Caco-2 (cell line): ENCODE measurements around the gene LMAN2L. TPM values are rescaled to one million over a fixed set of nuclear protein-coding genes. Genes with fewer than 3 reads are reported as not detected.
A peak's percentile ranks its signal among the peaks of the same experiment; 100 is the strongest.

Source experiments
- BruUV-seq: library from RNA; stranded (reverse); fragments of 400-500 nt; replicated peaks from 2 replicates; lab custom pipeline; 2021; lab: Mats Ljungman, UMichigan
- CTCF ChIA-PET: fragments of 300-600 bp; sonication (Branson Sonifier 250); formaldehyde crosslinking; loops from one replicate; lab custom pipeline; 2022; ENCODE audit warnings: antibody characterized with exemption; lab: Charles Lee
- POLR2A ChIA-PET: fragments of 300-600 bp; sonication (Branson Sonifier 250); formaldehyde crosslinking; loops from one replicate; lab custom pipeline; 2022; ENCODE audit warnings: antibody characterized with exemption; lab: Charles Lee
- DNase-seq, 2 experiments: peaks; one replicate each; pipeline versions ENCODE4 v3.0.0 to v3.0.0-alpha.2; 2020 to 2022
- H3K27me3 ChIP-seq: replicated peaks from 2 replicates; pipeline ENCODE4 v1.6.0; 2011; ENCODE audit warnings: low read length; ENCODE audit not compliant: control insufficient read depth, insufficient read depth
- H3K36me3 ChIP-seq: 2 replicates; pipeline ENCODE4 v1.5.1; 2011; ENCODE audit warnings: low read length; ENCODE audit not compliant: control insufficient read depth, insufficient read depth
- H3K4me1 ChIP-seq: fragments of 250-450 bp; sonication (Bioruptor Pico); 2 replicates; pipeline ENCODE4 v1.5.1; 2020; ENCODE audit warnings: mild to moderate bottlenecking
- H3K4me3 ChIP-seq: 2 replicates; pipeline ENCODE4 v1.5.1; 2011; ENCODE audit warnings: low read depth, mild to moderate bottlenecking, control low read depth, low read length
- H3K9me3 ChIP-seq: fragments of 250-450 bp; sonication (Bioruptor Pico); 2 replicates; pipeline ENCODE4 v1.5.1; 2020; ENCODE audit warnings: mild to moderate bottlenecking, moderate library complexity
- H3K27ac Mint-ChIP-seq: one replicate; pipeline ENCODE4 v1.8.0; 2022; ENCODE audit warnings: mixed read lengths; ENCODE audit not compliant: unreplicated experiment
- H3K27me3 Mint-ChIP-seq: one replicate; pipeline ENCODE4 v1.8.0; 2022; ENCODE audit warnings: mixed read lengths; ENCODE audit not compliant: insufficient read depth, unreplicated experiment
- H3K36me3 Mint-ChIP-seq: one replicate; pipeline ENCODE4 v1.8.0; 2022; ENCODE audit warnings: mild to moderate bottlenecking, mixed read lengths; ENCODE audit not compliant: insufficient read depth, unreplicated experiment
- H3K4me1 Mint-ChIP-seq: one replicate; pipeline ENCODE4 v1.8.0; 2022; ENCODE audit warnings: low read depth, mixed read lengths; ENCODE audit not compliant: unreplicated experiment
- H3K4me3 Mint-ChIP-seq: one replicate; pipeline ENCODE4 v1.8.0; 2022; ENCODE audit warnings: mild to moderate bottlenecking, moderate library complexity, mixed read lengths; ENCODE audit not compliant: unreplicated experiment
- H3K9me3 Mint-ChIP-seq: one replicate; pipeline ENCODE4 v1.8.0; 2022; ENCODE audit warnings: mixed read lengths; ENCODE audit not compliant: unreplicated experiment
- intact Hi-C: fragments of 100-400 bp; cut with micrococcal nuclease; formaldehyde crosslinking; loops from one replicate; pipeline ENCODE4 v1.10.0; 2022; ENCODE audit not compliant: unreplicated experiment
- total RNA-seq: library from RNA; stranded (reverse); gene quantifications from 2 replicates; pipeline ENCODE4 v1.2.3, GENCODE V29; 2022
- TF ChIP-seq, protein P1 (sequence below), 2 experiments: fragments of 200-600 bp in 1 of 2; IDR thresholded peaks; 1 replicate in 1 of 2; 2 replicates in 1 of 2; pipeline versions ENCODE4 v1.5.1 to v1.8.0; 2011 to 2022; ENCODE audit warnings: antibody characterized with exemption in 1 of 2, control low read depth in 1 of 2, inconsistent platforms in 1 of 2, low read depth in 1 of 2, low read length in 1 of 2, mild to moderate bottlenecking in 1 of 2, moderate library complexity in 1 of 2; ENCODE audit not compliant: insufficient read depth in 1 of 2, severe bottlenecking in 1 of 2, unreplicated experiment in 1 of 2

The LMAN2L gene
- total RNA-seq, 1 experiment from 2014 or later, result 27.4 TPM

DNA sequence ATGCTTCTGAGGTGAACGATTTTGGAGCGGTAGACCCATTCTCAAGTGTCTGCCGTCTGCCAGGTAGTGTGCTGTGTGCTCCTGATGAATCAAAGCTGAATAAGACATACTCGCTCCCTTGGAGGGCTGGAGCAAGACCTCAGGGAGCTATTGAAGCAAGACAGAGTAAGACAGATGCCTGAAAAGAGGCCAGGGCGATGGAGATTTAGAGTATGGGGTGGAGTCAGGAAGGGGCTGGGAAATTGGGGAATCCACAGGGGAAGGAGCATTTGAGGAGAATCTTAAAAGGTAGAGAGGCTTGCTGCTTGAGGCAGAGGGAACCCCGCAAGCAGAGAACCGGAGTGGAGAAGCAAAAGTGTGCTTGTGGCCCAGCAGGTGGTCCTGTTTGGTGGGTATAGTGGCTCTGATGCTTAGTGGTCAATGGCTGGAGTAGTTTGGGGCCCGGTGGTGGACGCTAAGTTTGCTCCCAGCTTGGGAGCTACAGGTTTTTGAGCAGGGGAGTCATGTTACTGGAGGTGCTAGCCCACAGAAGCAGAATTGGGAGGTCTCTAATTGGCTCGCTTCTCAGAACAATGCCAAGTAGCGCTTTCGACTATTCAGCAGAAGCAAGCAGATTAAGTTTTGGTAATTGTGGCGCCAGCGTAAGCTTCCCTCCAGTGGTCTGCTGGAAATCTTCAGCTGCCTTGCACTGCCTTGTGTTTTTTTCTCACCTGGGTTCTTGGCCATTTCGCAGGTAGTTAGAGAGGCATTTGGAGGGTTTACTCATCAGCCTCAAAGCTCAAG is 22.9 kb upstream of the LMAN2L start:
- no peaks in the 10 kb centered on the region for H3K9me3 ChIP-seq
- H3K4me3 ChIP-seq, result peak overlapping the region; percentile 91
- intact Hi-C loops, result loop anchor here (1.0 to 5.0 kb wide), 2 partner anchors 10 to 40 kb away; no protein-coding TSS in a partner anchor
- H3K27me3 Mint-ChIP-seq, result no peaks in the 10 kb centered on the region
- BruUV-seq, result no TSS peak
- H3K27me3 ChIP-seq, result no peaks in the 10 kb centered on the region
- H3K4me3 Mint-ChIP-seq, result peak overlapping the region; percentile 76
- ChIA-PET POLR2A (interaction anchor here (0.6 to 0.8 kb wide), 2 partner anchors 55 to 901 kb away, joined by 3 read pairs; partner anchors contain the start of gene ACTR1B), CTCF (interaction anchor here (0.6 to 2.0 kb wide), 11 partner anchors 9 to 158 kb away, joined by 3 to 8 read pairs (median 4); partner anchors contain the start of genes ANKRD39 and CNNM3)
- H3K36me3 ChIP-seq, result peaks cover 1% of the 10 kb centered on the region; the same call in 1 of the 2 replicates
- H3K27ac Mint-ChIP-seq, result peak overlapping the region; percentile 58
- peaks cover 49% of the 10 kb centered on the region for H3K4me1 ChIP-seq
- no peak for DNase-seq
- TF ChIP-seq, protein P1, sequence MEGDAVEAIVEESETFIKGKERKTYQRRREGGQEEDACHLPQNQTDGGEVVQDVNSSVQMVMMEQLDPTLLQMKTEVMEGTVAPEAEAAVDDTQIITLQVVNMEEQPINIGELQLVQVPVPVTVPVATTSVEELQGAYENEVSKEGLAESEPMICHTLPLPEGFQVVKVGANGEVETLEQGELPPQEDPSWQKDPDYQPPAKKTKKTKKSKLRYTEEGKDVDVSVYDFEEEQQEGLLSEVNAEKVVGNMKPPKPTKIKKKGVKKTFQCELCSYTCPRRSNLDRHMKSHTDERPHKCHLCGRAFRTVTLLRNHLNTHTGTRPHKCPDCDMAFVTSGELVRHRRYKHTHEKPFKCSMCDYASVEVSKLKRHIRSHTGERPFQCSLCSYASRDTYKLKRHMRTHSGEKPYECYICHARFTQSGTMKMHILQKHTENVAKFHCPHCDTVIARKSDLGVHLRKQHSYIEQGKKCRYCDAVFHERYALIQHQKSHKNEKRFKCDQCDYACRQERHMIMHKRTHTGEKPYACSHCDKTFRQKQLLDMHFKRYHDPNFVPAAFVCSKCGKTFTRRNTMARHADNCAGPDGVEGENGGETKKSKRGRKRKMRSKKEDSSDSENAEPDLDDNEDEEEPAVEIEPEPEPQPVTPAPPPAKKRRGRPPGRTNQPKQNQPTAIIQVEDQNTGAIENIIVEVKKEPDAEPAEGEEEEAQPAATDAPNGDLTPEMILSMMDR (IDR thresholded peaks at IDR 0.05; ENCODE audit: insufficient read depth in 1 of 2, low read depth in 1 of 2, low read length in 1 of 2, severe bottlenecking in 1 of 2, unreplicated experiment in 1 of 2), result no peak
- peaks cover 46% of the 10 kb centered on the region for H3K4me1 Mint-ChIP-seq
- peaks cover 22% of the 10 kb centered on the region for H3K36me3 Mint-ChIP-seq
- H3K9me3 Mint-ChIP-seq, result no peaks in the 10 kb centered on the region

DNA sequence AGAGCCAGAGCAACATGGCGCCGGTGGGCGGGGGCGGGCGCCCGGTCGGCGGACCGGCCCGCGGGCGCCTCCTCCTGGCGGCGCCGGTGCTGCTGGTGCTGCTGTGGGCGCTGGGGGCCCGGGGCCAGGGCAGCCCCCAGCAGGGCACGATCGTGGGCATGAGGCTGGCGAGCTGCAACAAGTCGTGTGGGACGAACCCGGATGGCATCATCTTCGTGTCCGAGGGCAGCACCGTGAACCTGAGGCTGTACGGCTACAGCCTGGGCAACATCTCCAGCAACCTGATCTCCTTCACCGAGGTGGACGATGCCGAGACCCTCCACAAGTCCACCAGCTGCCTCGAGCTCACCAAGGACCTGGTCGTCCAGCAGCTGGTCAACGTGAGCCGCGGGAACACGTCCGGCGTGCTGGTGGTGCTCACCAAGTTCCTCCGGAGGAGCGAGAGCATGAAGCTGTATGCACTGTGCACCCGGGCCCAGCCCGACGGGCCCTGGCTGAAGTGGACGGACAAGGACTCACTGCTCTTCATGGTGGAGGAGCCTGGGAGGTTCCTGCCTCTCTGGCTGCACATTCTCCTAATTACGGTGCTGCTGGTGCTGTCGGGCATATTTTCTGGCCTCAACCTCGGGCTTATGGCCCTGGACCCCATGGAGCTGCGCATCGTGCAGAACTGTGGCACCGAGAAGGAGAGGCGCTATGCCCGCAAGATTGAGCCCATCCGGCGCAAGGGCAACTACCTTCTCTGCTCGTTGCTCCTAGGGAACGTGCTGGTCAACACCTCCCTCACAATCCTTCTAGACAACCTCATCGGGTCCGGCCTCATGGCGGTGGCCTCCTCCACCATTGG is 21.3 kb upstream of the LMAN2L start:
- BruUV-seq, result no TSS peak
- peak overlapping the region; percentile 76 for H3K4me3 Mint-ChIP-seq
- CTCF ChIA-PET, result interaction anchor here (0.8 to 1.6 kb wide), 15 partner anchors 11 to 426 kb away, joined by 3 to 10 read pairs (median 4); partner anchors contain the start of genes ANKRD39, CNNM3 and NCAPH
- H3K36me3 Mint-ChIP-seq, result peaks cover 11% of the 10 kb centered on the region
- peaks cover 34% of the 10 kb centered on the region for H3K4me1 ChIP-seq
- H3K9me3 Mint-ChIP-seq, result no peaks in the 10 kb centered on the region
- POLR2A ChIA-PET, result interaction anchor here (0.9 to 1.5 kb wide), 4 partner anchors 13 to 55 kb away, joined by 3 to 11 read pairs (median 4); partner anchors contain the start of gene CNNM3
- peaks cover 1% of the 10 kb centered on the region; the same call in 1 of the 2 replicates for H3K36me3 ChIP-seq
- peak overlapping the region; percentile 77 for H3K27ac Mint-ChIP-seq
- TF ChIP-seq, protein P1 (IDR thresholded peaks at IDR 0.05; ENCODE audit: insufficient read depth in 1 of 2, low read depth in 1 of 2, low read length in 1 of 2, severe bottlenecking in 1 of 2, unreplicated experiment in 1 of 2), result peak; percentile 43 to 65
- no peaks in the 10 kb centered on the region for H3K9me3 ChIP-seq
- DNase-seq, result peak; percentile 55 to 56
- no peaks in the 10 kb centered on the region for H3K27me3 ChIP-seq
- H3K4me3 ChIP-seq, result peak overlapping the region; percentile 91
- no peaks in the 10 kb centered on the region for H3K27me3 Mint-ChIP-seq
- intact Hi-C loops, result loop anchor here (1.0 to 5.0 kb wide), 4 partner anchors 21 to 123 kb away; partner anchors contain the start of genes KANSL3 and LMAN2L
- peaks cover 31% of the 10 kb centered on the region for H3K4me1 Mint-ChIP-seq
